Measurements from ENCODE around the gene IFT20.

Gene IFT20

GRCh38 chr17:28335201-28335958 lies at the start of gene IFT20, which contains the start of gene TNFAIP1:
IFT20 (minus strand) TSS chr17:28335472; CDS start chr17:28331985, 3,487 bp downstream.
TNFAIP1 (plus strand) TSS chr17:28335761; CDS start chr17:28339522, 3,761 bp downstream.
- POLR2A ChIA-PET = interaction anchor here (0.6 to 2.6 kb wide), 8 partner anchors 10 to 446 kb away, joined by 3 to 55 read pairs (median 4); partner anchors contain the start of genes POLDIP2 and VTN
- H3K4me3 ChIP-seq (ENCODE audit: low read depth, low read length) = peak within 1 kb of the TSS; percentile 83
- peak; percentile 4 for TF ChIP-seq CTCF (IDR thresholded peaks at IDR 0.05; ENCODE audit: insufficient read depth, low read length, missing control alignments)
- CTCF ChIA-PET = interaction anchor here (0.9 to 1.9 kb wide), 13 partner anchors 9 to 530 kb away, joined by 3 to 14 read pairs (median 4); partner anchors contain the start of gene POLDIP2
- DNase-seq (ENCODE audit: low read depth, low spot score) = peak; percentile 100

- no peak for DNase-seq (ENCODE audit: low read depth, low spot score)
- POLR2A ChIA-PET = no interaction called here
- CTCF ChIA-PET = interaction anchor here (1.0 to 1.5 kb wide), 3 partner anchors 9 to 32 kb away, joined by 3 to 4 read pairs (median 4); no protein-coding TSS in a partner anchor
- H3K4me3 ChIP-seq (ENCODE audit: low read depth, low read length) = no peak overlapping the region
- no peak for TF ChIP-seq CTCF (IDR thresholded peaks at IDR 0.05; ENCODE audit: insufficient read depth, low read length, missing control alignments)
Observed at GRCh38 chr17:28385037-28385400, 49.7 kb upstream of the IFT20 start.

- CTCF ChIA-PET = interaction anchor here (1.1 to 1.5 kb wide), 2 partner anchors 10 to 17 kb away, joined by 3 to 4 read pairs; no protein-coding TSS in a partner anchor
- no peak for DNase-seq (ENCODE audit: low read depth, low spot score)
- no peak for TF ChIP-seq CTCF (IDR thresholded peaks at IDR 0.05; ENCODE audit: insufficient read depth, low read length, missing control alignments)
- H3K4me3 ChIP-seq (ENCODE audit: low read depth, low read length) = no peak overlapping the region
- POLR2A ChIA-PET = interaction anchor here (1.0 kb wide), 1 partner anchor 10 kb away, joined by 4 read pairs; no protein-coding TSS in a partner anchor
Observed at GRCh38 chr17:28384281-28385036, 49.2 kb upstream of the IFT20 start.

GRCh38 chr17:28381141-28381825 lies 46.0 kb upstream of the IFT20 start:
- POLR2A ChIA-PET = no interaction called here

More at GRCh38 chr17:28381141-28381825, 46.0 kb upstream of the IFT20 start:
- CTCF ChIA-PET = interaction anchor here (1.3 kb wide), 2 partner anchors 36 to 170 kb away, joined by 3 to 4 read pairs; no protein-coding TSS in a partner anchor
- DNase-seq (ENCODE audit: low read depth, low spot score) = no peak
- no peak overlapping the region for H3K4me3 ChIP-seq (ENCODE audit: low read depth, low read length)
- TF ChIP-seq CTCF (IDR thresholded peaks at IDR 0.05; ENCODE audit: insufficient read depth, low read length, missing control alignments) = peak; percentile 24
